Measurements from ENCODE around the gene TAF1B.

DNA sequence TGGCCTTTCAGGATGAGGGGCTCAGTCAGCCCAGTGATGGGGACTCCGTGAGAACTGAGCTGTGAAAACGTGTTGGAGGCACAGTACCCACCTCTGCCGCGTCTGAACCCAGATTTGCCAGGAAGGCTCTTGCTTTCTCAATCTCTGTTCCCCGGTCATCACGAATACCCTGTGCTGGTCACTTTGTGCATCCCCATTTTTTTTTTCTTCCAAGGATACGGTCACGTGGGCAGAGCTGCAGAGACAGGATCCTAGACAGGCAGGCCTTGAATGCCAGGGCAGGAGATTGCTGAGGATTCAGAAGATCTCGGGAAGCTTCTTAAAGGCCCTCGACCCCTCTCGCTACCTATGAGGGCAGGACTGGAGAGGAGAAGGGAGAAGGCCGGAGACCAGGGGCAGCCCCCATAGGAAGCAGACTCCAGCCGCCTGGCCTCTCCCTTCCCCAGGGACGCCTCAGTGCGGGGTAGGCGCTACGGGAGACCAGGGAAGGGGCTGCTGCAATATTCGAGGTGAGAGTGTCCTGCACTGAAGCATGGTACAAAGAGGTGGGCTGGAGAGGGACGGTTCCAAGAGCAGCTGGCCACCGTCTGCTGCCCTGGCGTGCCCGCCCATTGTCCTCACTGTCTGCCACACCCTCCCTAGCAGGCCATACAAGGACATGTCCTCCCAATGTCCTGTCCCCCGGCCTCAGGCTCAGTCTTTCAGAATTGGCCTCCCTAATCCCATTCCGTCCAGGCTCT, 29.0 kb upstream of the TAF1B start:
- no peak for TF ChIP-seq CTCF (IDR thresholded peaks at IDR 0.05)
- no peak for TF ChIP-seq POLR2A (IDR thresholded peaks at IDR 0.05)

Data from esophagus squamous epithelium (tissue), 4 donors.